Hepatocyte (in vitro differentiated cells): ENCODE data around the gene ALX3. TPM values are rescaled to one million over a fixed set of nuclear protein-coding genes. Genes with fewer than 3 reads are reported as not detected.
A peak's percentile ranks its signal among the peaks of the same experiment; 100 is the strongest.

Experiments
- DNase-seq: peaks from one replicate; pipeline ENCODE4 v3.0.0-alpha.2; 2016; ENCODE audit warnings: low spot score
- H2AFZ ChIP-seq: fragments of 200-600 bp; sonication (generic); 2 replicates; pipeline ENCODE4 v1.6.0; 2016; ENCODE audit warnings: antibody characterized with exemption, mild to moderate bottlenecking
- H3K27ac ChIP-seq: fragments of 200-600 bp; sonication (generic); 2 replicates; pipeline ENCODE4 v1.5.1; 2016; ENCODE audit warnings: mild to moderate bottlenecking
- H3K27me3 ChIP-seq: fragments of 200-600 bp; sonication (generic); 2 replicates; pipeline ENCODE4 v1.6.1; 2016
- H3K36me3 ChIP-seq: fragments of 200-600 bp; sonication (generic); replicated peaks from 2 replicates; pipeline ENCODE4 v1.5.1; 2016; ENCODE audit warnings: low read depth; ENCODE audit not compliant: insufficient read depth
- H3K4me1 ChIP-seq: fragments of 200-600 bp; sonication (generic); 2 replicates; pipeline ENCODE4 v1.5.1; 2016; ENCODE audit warnings: mild to moderate bottlenecking, moderate library complexity; ENCODE audit not compliant: insufficient read depth
- H3K4me2 ChIP-seq: fragments of 200-600 bp; sonication (generic); 2 replicates; pipeline ENCODE4 v1.6.0; 2016
- H3K4me3 ChIP-seq: fragments of 200-600 bp; sonication (generic); 2 replicates; pipeline ENCODE4 v1.5.1; 2016; ENCODE audit warnings: mild to moderate bottlenecking
- H3K79me2 ChIP-seq: fragments of 200-600 bp; sonication (generic); 2 replicates; pipeline ENCODE4 v1.6.0; 2017; ENCODE audit warnings: mild to moderate bottlenecking
- H3K9me2 ChIP-seq: fragments of 200-600 bp; sonication (generic); replicated peaks from 2 replicates; pipeline ENCODE4 v1.6.0; 2017; ENCODE audit warnings: mild to moderate bottlenecking; ENCODE audit not compliant: insufficient read depth
- H3K9me3 ChIP-seq: fragments of 200-600 bp; sonication (generic); 2 replicates; pipeline ENCODE4 v1.5.1; 2016; ENCODE audit warnings: low read depth, mild to moderate bottlenecking
- H4K20me1 ChIP-seq: fragments of 200-600 bp; sonication (generic); 2 replicates; pipeline ENCODE4 v1.6.0; 2016; ENCODE audit warnings: mild to moderate bottlenecking; ENCODE audit not compliant: insufficient read depth, poor library complexity, severe bottlenecking
- EZH2 ChIP-seq: fragments of 200-600 bp; sonication (generic); IDR thresholded peaks from 2 replicates; pipeline ENCODE4 v1.6.1; 2016; ENCODE audit warnings: antibody characterized with exemption, mild to moderate bottlenecking, borderline replicate concordance
- EZH2phosphoT487 ChIP-seq: fragments of 200-600 bp; sonication (generic); IDR thresholded peaks from one replicate; pipeline ENCODE4 v1.6.1; 2018; ENCODE audit warnings: antibody characterized with exemption, mild to moderate bottlenecking, low read depth, moderate library complexity; ENCODE audit not compliant: unreplicated experiment, severe bottlenecking
- WGBS: methylation state at CpG from one replicate; pipeline ENCODE4 v1.1.6; 2016; ENCODE audit warnings: low lambda C conversion rate; ENCODE audit errors: missing lambda C conversion rate; 5-methylcytosine and 5-hydroxymethylcytosine counted together
- polyA plus RNA-seq: library from polyadenylated mRNA; unstranded; fragments of >200 nt; fragmentation: Nextera tagmentation; extraction: Ambion mirVana; gene quantifications from 2 replicates; pipeline ENCODE4 v1.2.1, GENCODE V29; 2016
- total RNA-seq: library from RNA; depleted of rRNA; stranded (reverse); fragments of >200 nt; gene quantifications from 2 replicates; pipeline ENCODE4 v1.2.3, GENCODE V29; 2014
- TF ChIP-seq, protein P1 (sequence below): fragments of 200-600 bp; sonication (generic); IDR thresholded peaks from 2 replicates; pipeline ENCODE4 v1.5.1; 2016; ENCODE audit warnings: antibody characterized with exemption, mild to moderate bottlenecking; ENCODE audit not compliant: poor library complexity

The ALX3 gene
- total and polyA plus RNA-seq, 2 experiments from 2014 or later, result 0.27 to 0.92 TPM

DNA sequence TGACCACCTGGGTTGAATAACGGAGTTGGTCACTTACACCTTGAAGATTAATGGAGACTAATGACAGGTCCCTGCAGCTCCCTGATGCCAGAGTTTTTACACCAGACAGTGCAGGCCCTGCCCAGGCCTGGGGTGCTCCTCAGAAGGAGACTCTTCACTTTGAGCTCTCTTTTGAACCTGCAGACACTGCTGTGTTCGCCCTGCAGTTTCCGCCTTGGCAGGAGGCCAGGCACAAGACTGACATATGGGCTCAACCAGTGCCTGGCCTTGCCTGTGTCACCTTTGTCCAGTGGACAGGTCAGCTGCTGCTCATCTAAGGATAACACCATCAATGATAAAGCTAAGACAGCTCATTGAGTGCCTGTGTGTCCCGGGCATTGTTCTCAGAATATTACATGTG is 30.8 kb downstream of the ALX3 start:
- H3K36me3 ChIP-seq, result peaks cover 3% of the 10 kb centered on the region
- WGBS, result 92% methylated on average over 4 of the region's 4 CpGs
- TF ChIP-seq, protein P1, sequence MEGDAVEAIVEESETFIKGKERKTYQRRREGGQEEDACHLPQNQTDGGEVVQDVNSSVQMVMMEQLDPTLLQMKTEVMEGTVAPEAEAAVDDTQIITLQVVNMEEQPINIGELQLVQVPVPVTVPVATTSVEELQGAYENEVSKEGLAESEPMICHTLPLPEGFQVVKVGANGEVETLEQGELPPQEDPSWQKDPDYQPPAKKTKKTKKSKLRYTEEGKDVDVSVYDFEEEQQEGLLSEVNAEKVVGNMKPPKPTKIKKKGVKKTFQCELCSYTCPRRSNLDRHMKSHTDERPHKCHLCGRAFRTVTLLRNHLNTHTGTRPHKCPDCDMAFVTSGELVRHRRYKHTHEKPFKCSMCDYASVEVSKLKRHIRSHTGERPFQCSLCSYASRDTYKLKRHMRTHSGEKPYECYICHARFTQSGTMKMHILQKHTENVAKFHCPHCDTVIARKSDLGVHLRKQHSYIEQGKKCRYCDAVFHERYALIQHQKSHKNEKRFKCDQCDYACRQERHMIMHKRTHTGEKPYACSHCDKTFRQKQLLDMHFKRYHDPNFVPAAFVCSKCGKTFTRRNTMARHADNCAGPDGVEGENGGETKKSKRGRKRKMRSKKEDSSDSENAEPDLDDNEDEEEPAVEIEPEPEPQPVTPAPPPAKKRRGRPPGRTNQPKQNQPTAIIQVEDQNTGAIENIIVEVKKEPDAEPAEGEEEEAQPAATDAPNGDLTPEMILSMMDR, result no peak
- TF ChIP-seq EZH2 (no peak), EZH2phosphoT487 (no peak)

GRCh38 chr1:110038271-110038670 is 32.2 kb downstream of the ALX3 start:
- H3K27me3 ChIP-seq, result no peaks in the 10 kb centered on the region
- H3K4me3 ChIP-seq, result no peak overlapping the region
- no peaks in the 10 kb centered on the region for H3K9me3 ChIP-seq
- DNase-seq, result no peak
- 97% methylated on average over 5 of the region's 5 CpGs for WGBS
- peaks cover 28% of the 10 kb centered on the region for H3K79me2 ChIP-seq
- no peaks in the 10 kb centered on the region for H3K36me3 ChIP-seq
- no peak for TF ChIP-seq EZH2phosphoT487
- no peak for TF ChIP-seq EZH2
- TF ChIP-seq, protein P1, result no peak
- H2AFZ ChIP-seq, result no peak overlapping the region
- peaks cover 6% of the 10 kb centered on the region for H3K4me1 ChIP-seq
- H3K27ac ChIP-seq, result no peak overlapping the region
- H3K4me2 ChIP-seq, result no peak overlapping the region
- H4K20me1 ChIP-seq, result peaks cover 24% of the 10 kb centered on the region
- no peaks in the 10 kb centered on the region for H3K9me2 ChIP-seq

More for the DNA sequence above, 30.8 kb downstream of the ALX3 start:
- no peak overlapping the region for H3K27ac ChIP-seq
- H3K9me2 ChIP-seq, result no peaks in the 10 kb centered on the region
- no peak overlapping the region for H3K4me2 ChIP-seq
- DNase-seq, result no peak
- H4K20me1 ChIP-seq, result peaks cover 24% of the 10 kb centered on the region
- no peak overlapping the region for H2AFZ ChIP-seq
- no peak overlapping the region for H3K4me3 ChIP-seq
- no peaks in the 10 kb centered on the region for H3K27me3 ChIP-seq
- H3K9me3 ChIP-seq, result no peaks in the 10 kb centered on the region
- peaks cover 28% of the 10 kb centered on the region for H3K79me2 ChIP-seq
- peaks cover 6% of the 10 kb centered on the region for H3K4me1 ChIP-seq

DNA sequence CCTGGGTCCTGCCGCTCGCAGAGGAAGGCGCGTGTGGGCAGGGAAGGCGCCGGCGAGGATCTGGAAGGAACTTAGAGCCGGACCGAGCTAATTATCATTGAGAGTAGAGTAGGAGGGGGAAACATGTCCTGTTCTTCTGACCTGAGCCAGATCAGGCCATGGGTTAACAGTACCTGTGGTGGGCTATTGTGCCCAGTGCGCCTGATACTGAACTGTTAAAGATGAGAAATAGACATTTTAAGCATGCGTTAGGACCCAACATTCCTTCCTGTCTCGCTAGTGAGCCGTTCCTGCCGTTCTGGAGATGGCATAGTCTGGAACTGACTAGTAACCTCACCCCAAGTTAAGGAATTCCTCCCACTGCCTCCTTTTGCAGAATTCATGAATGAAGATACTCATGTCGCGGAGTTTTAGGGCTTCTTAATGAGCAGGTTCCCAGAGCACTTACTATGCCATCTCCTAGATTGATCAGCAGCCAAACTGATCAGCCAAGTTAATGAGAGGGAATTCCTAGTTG is 35.2 kb downstream of the ALX3 start:
- H3K79me2 ChIP-seq, result peaks cover 28% of the 10 kb centered on the region
- H3K27me3 ChIP-seq, result no peaks in the 10 kb centered on the region
- no peak for TF ChIP-seq EZH2phosphoT487
- TF ChIP-seq, protein P1, result no peak
- no peak for TF ChIP-seq EZH2
- WGBS, result 4% methylated on average over 16 of the region's 16 CpGs
- peak overlapping the region; percentile 97 for H3K27ac ChIP-seq
- no peaks in the 10 kb centered on the region for H3K36me3 ChIP-seq
- H3K4me3 ChIP-seq, result peak overlapping the region; percentile 86
- DNase-seq, result peak; percentile 32
- no peaks in the 10 kb centered on the region for H3K9me3 ChIP-seq
- peaks cover 6% of the 10 kb centered on the region for H3K4me1 ChIP-seq
- peaks cover 24% of the 10 kb centered on the region for H4K20me1 ChIP-seq
- H2AFZ ChIP-seq, result peak overlapping the region; percentile 74
- peak overlapping the region; percentile 83 for H3K4me2 ChIP-seq
- no peaks in the 10 kb centered on the region for H3K9me2 ChIP-seq
